Spleen (tissue), 7 donors: ENCODE data around the gene BCO1.

ENCODE experiments used
- POLR2A ChIP-seq, 3 donors: fragments of 450-650 bp; IDR thresholded peaks; one replicate each; pipeline ENCODE4 v1.5.1; 2017; ENCODE audit warnings: antibody characterized with exemption in 3 of 3, mild to moderate bottlenecking in 1 of 3
- POLR2AphosphoS5 ChIP-seq, 3 donors: sonication (generic); formaldehyde crosslinking; IDR thresholded peaks; one replicate each; pipeline ENCODE4 v1.5.1; 2017; ENCODE audit warnings: antibody characterized with exemption in 3 of 3
- TF ChIP-seq, protein P1 (sequence below), 11 experiments: fragments of 200-600 bp in 7 of 11; fragments of 450-650 bp in 4 of 11; sonication (generic) in 4 of 11; IDR thresholded peaks in 8 of 11; conservative IDR thresholded peaks in 3 of 11; 1 replicate in 7 of 11; 2 replicates in 4 of 11; pipeline versions ENCODE4 v1.4.0 to v1.8.0; 2016 to 2021; ENCODE audit warnings: antibody characterized with exemption in 11 of 11, inconsistent platforms in 4 of 11, mild to moderate bottlenecking in 1 of 11
- donor health status: DM: no; HTN: no; CAD: no; lungs with moderate emphysema.
- donor health status: DM: no; HTN: no; CAD: no.
- donor health status: DM: no; HTN: no; CAD: no.

DNA sequence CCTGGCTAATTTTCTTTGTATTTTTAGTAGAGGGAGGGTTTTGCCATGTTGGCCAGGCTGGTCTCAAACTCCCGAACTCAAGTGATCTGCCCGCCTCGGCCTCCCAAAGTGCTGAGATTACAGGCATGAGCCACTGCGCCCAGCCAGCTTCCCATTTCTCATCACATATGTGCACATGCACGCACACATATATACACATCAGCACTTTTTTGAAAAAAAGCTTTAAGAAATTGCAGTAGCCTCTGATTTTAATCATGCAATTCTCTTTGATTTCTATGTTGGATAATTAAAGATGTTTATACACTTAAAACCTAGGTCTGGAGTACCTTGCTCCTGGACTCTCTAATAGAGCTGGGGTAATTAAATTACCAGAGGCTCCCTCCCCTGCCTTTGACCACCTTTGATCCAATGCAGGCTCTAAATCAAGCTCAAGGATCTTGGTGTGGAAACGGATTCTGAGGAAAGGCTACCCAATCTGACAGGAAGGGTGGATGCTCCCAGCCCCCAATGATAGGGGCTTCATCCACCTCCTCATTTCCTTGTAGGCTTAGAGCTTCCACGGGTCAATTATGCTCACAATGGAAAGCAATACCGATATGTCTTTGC lies 46.6 kb downstream of the BCO1 start:
- TF ChIP-seq, protein P1, sequence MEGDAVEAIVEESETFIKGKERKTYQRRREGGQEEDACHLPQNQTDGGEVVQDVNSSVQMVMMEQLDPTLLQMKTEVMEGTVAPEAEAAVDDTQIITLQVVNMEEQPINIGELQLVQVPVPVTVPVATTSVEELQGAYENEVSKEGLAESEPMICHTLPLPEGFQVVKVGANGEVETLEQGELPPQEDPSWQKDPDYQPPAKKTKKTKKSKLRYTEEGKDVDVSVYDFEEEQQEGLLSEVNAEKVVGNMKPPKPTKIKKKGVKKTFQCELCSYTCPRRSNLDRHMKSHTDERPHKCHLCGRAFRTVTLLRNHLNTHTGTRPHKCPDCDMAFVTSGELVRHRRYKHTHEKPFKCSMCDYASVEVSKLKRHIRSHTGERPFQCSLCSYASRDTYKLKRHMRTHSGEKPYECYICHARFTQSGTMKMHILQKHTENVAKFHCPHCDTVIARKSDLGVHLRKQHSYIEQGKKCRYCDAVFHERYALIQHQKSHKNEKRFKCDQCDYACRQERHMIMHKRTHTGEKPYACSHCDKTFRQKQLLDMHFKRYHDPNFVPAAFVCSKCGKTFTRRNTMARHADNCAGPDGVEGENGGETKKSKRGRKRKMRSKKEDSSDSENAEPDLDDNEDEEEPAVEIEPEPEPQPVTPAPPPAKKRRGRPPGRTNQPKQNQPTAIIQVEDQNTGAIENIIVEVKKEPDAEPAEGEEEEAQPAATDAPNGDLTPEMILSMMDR (IDR thresholded peaks at IDR 0.05 in 8 of 11, conservative IDR thresholded peaks at IDR 0.05 in 3 of 11) = no peak
- no peak for TF ChIP-seq POLR2A (IDR thresholded peaks at IDR 0.05)
- no peak for TF ChIP-seq POLR2AphosphoS5 (IDR thresholded peaks at IDR 0.05)
